ENCODE results near the gene DCHS1.

Gene DCHS1

DNA sequence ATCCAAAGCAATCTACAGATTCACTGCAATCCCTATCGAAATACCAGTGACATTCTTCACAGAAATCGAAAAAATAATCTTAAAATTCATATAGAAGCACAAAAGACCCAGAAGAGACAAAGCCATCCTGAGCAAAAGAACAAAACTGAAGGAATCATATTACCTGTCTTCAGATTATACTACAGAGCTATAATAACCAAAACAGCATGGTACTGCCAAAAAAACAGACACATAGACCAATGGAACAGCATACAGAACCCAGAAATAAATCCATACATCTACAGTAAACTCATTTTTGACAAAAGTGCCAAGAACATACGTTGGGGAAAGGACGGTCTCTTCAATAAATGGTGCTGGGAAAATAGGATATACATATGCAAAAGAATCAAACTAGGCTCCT is 71.1 kb downstream of the DCHS1 start:
- H3K4me3 ChIP-seq (ENCODE audit: low read depth, low read length), result no peak overlapping the region
- TF ChIP-seq, protein P1, sequence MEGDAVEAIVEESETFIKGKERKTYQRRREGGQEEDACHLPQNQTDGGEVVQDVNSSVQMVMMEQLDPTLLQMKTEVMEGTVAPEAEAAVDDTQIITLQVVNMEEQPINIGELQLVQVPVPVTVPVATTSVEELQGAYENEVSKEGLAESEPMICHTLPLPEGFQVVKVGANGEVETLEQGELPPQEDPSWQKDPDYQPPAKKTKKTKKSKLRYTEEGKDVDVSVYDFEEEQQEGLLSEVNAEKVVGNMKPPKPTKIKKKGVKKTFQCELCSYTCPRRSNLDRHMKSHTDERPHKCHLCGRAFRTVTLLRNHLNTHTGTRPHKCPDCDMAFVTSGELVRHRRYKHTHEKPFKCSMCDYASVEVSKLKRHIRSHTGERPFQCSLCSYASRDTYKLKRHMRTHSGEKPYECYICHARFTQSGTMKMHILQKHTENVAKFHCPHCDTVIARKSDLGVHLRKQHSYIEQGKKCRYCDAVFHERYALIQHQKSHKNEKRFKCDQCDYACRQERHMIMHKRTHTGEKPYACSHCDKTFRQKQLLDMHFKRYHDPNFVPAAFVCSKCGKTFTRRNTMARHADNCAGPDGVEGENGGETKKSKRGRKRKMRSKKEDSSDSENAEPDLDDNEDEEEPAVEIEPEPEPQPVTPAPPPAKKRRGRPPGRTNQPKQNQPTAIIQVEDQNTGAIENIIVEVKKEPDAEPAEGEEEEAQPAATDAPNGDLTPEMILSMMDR (IDR thresholded peaks at IDR 0.05; ENCODE audit: borderline replicate concordance, insufficient read depth, low read depth, low read length), result no peak

DNA sequence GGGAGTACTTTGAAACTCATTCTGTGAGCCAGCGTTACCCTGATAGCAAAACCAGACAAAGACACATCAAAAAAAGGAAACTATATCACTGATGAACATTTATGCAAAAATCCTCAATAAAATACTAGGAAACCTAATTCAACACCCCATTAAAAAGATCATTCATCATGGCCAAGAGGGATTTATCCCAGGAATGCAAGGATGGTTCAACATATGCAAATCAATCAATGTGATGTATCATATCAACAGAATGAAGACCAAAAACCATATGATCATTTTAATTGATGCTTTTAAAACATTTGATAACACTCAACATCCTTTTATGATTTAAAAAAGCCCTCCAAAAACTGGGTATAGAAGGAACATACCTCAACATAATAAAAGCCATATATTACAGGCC is 72.0 kb downstream of the DCHS1 start:
- TF ChIP-seq, protein P1 (IDR thresholded peaks at IDR 0.05; ENCODE audit: borderline replicate concordance, insufficient read depth, low read depth, low read length), result no peak
- H3K4me3 ChIP-seq (ENCODE audit: low read depth, low read length), result no peak overlapping the region

DNA sequence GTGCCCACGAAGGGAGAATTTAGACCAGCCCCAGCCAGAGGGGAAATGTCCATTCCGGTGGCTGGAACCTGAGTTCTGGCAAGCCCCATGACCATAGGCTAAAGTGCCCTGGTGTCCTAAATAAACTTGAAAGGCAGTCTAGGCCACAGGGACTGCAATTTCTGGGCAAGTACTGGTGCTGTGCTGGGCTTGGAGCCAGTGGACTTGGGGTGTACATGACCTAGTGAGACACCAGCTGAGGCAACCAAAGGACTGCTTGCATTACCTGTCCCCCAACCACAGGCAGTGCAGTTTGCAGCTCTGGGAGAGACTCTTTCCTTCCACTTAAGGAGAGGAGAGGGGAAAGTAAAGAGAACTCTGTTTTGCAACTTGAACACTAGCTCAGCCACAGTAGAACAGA is 75.9 kb downstream of the DCHS1 start:
- TF ChIP-seq, protein P1 (IDR thresholded peaks at IDR 0.05; ENCODE audit: borderline replicate concordance, insufficient read depth, low read depth, low read length), result no peak
- no peak overlapping the region for H3K4me3 ChIP-seq (ENCODE audit: low read depth, low read length)

DNA sequence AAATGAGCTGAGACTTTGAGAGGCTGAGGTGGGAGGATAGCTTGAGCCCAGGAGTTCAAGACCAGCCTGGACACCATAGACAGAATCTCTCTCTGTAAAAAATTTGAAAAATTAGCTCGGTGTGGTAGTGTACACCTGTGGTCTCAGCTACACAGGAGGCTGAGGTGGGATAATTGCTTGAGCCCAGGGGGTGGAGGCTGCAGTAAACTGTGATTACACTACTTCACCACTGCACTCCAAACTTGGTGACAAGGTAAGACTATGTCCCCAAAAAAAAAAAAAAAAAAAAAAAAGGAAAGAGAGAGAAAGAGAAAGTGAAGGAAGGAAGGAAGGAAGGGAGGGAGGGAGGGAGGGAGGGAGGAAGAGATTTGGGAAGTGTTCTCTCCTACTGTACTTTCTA is 77.5 kb downstream of the DCHS1 start:
- TF ChIP-seq, protein P1 (IDR thresholded peaks at IDR 0.05; ENCODE audit: borderline replicate concordance, insufficient read depth, low read depth, low read length), result no peak
- no peak overlapping the region for H3K4me3 ChIP-seq (ENCODE audit: low read depth, low read length)

DNA sequence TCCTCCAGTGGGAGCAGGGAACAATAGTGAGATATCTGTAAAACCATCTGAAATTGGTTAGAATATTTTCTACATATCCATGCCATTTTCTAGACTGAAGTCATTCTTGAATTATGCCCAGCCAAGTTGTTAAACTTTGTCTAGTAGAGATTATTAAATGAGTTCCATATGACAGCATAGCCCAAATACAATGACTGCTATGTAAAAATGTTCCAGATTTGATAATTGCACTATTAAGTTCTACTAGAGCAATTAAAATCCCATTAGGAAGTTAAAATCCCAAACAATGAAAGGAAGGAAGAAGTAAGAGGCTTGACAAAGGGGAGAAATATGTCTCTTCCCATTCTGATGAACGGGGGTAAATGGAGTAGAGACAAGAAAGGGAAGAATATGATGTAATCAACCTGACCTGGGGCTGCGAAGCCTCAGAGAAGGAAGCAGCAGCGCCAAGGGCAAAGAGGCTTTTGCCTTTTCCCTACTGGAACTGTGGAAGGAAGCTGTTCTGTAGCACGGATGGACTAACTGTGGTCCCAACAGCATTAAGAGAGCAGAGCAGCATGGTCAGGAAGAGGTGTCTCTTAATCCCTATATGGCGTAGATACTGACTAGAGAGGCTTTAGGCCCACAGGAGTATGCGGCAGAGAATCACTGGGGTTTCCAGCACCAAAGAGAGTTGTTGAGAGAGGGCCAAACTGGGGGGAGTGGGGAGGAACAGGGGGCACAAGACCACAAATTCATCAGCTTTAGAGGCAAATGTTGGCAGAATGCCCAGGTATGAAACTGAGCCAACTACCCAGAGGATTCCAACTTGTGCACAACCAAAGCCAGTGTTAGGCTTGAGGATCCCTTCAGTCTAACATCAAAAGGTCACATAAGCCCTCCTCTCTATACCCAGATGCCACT is 78.9 kb downstream of the DCHS1 start:
- TF ChIP-seq, protein P1 (IDR thresholded peaks at IDR 0.05; ENCODE audit: borderline replicate concordance, insufficient read depth, low read depth, low read length), result no peak
- H3K4me3 ChIP-seq (ENCODE audit: low read depth, low read length), result no peak overlapping the region

DNA sequence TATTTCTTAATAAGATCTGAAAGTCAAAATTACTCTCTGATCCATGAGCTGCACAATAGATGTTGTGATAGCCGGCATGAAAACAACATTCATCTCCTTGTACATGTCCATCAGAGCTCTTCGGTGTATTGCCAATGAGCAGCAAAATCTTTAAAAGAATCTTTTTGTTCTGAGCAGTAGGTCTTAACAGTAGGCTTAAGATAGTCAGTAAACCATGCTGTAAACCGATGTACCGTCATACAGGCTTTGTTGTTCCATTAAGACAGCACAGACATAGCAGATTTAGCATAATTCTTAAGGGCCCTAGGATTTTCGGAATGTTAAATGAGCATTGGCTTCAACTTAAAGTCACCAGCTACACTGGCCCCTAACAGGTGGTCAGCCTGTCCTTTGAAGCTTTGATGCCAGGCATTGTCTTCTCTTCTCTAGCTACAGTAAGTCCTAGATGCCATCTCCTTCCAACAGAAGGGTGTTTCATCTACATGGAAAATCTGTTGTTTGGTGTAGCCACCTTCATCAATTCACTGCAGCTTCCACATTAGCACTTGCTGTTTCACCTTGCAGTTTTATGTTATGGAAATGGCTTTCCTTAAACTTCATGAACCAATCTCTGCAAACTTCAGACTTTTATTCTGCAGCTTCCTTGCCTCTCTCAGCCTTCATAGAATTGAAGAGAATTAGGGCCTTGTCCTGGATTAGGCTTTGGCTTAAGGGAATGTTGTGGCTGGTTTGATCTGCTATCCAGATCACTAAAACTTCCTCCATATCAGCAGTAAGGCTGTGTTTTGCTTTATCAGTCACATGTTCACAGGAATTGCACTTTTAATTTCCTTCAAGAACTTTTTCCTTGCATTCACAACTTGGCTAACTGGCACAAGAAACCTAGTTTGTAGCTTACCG is 80.5 kb downstream of the DCHS1 start:
- no peak overlapping the region for H3K4me3 ChIP-seq (ENCODE audit: low read depth, low read length)
- TF ChIP-seq, protein P1 (IDR thresholded peaks at IDR 0.05; ENCODE audit: borderline replicate concordance, insufficient read depth, low read depth, low read length), result no peak

All from GM12875 (cell line).